AG10803 (cell line): Measurements from ENCODE around the gene VEZT.

ENCODE experiments used
- DNase-seq: peaks from one replicate; pipeline ENCODE4 v3.0.0; 2010; ENCODE audit warnings: low read depth
- H3K4me3 ChIP-seq: 2 replicates; pipeline ENCODE4 v1.5.1; 2011; ENCODE audit warnings: mild to moderate bottlenecking, low read length, control low read depth
- TF ChIP-seq, protein P1 (sequence below): conservative IDR thresholded peaks from 2 replicates; pipeline ENCODE4 v1.5.1; 2011; ENCODE audit warnings: mild to moderate bottlenecking, low read length, control low read depth, inconsistent platforms

VEZT gene

DNA sequence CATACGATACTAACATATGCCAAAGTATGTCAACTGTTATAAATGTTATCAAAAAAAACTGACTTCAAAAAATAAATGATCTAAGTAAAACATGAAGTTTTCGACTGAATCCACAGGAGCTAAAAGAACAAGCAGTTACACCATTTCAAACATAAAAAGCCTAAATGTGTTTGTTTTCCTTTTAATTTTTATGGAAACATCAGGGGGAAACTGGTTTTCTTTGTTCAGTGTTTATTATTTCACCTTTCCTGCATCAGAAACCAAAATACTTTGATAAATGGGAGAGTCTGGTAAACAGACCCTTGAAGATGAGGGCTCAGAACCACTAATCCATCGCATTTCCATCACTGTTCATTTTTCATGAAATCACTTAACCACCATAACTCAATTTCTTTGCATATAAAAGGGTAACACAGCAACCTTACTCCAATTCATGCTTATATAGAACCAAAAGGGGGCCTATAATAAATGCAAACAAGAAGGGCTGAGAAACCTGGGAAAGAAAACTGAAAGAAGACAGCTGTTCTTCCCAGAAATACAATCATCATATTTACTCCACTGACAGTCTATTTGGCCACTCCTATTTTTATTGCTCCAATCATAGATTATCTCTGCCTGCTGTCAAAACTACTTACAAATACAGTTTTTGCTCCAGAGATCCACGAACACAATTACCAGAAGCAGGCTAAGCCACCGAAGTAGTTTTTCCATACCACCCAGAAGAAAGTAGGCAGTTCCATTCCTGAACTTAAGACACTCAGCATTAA, 17.3 kb upstream of the VEZT start:
- no peak overlapping the region for H3K4me3 ChIP-seq
- no peak for DNase-seq
- TF ChIP-seq, protein P1, sequence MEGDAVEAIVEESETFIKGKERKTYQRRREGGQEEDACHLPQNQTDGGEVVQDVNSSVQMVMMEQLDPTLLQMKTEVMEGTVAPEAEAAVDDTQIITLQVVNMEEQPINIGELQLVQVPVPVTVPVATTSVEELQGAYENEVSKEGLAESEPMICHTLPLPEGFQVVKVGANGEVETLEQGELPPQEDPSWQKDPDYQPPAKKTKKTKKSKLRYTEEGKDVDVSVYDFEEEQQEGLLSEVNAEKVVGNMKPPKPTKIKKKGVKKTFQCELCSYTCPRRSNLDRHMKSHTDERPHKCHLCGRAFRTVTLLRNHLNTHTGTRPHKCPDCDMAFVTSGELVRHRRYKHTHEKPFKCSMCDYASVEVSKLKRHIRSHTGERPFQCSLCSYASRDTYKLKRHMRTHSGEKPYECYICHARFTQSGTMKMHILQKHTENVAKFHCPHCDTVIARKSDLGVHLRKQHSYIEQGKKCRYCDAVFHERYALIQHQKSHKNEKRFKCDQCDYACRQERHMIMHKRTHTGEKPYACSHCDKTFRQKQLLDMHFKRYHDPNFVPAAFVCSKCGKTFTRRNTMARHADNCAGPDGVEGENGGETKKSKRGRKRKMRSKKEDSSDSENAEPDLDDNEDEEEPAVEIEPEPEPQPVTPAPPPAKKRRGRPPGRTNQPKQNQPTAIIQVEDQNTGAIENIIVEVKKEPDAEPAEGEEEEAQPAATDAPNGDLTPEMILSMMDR, result no peak

GRCh38 chr12:95201056-95201670, 16.4 kb upstream of the VEZT start:
- peak; percentile 64 for DNase-seq
- no peak overlapping the region for H3K4me3 ChIP-seq
- TF ChIP-seq, protein P1, result no peak

DNA sequence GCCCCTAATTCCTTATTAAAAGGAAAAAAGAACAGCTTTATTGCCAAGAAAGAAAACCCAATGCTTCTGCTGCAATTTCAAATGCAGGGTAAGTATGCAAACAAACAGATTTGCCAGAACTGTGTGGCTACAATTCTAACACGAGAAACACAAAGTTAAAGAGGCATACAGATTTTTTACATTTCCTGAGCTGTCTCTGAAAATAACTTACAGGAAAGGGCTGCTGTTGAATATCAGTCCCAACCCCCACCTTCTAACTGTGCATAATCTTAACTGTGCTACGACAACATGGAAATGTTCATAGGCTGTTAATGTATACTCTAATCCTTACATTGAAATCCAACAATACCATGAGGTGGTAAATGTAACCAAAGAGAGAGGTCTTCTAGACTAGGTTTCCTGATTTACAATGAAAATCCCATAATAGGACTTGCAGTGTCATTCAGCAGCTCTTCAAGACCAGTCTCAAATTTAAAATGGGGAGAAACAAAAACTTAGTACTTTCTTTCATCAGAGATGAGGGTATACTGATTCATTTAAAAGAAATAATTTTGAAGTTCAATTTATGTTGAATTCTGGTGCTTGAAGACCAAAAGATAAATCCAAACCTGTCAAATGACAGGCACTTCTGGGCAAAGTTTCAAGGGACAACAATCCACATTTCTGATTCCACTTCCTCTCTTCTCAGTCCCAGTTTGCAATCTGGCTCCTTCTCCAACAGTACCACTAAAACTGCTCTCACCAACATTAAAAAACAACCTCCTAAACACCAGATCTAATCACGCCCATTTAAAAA, 14.7 kb upstream of the VEZT start:
- DNase-seq, result peak; percentile 66
- H3K4me3 ChIP-seq, result no peak overlapping the region
- TF ChIP-seq, protein P1, result no peak

GRCh38 chr12:95203487-95204030, 14.0 kb upstream of the VEZT start:
- TF ChIP-seq, protein P1, result no peak
- no peak overlapping the region for H3K4me3 ChIP-seq
- DNase-seq, result no peak

- DNase-seq, result peak; percentile 84
- TF ChIP-seq, protein P1, result no peak
- peak overlapping the region; percentile 14 for H3K4me3 ChIP-seq
Observed at GRCh38 chr12:95204141-95204866, 13.3 kb upstream of the VEZT start.

DNA sequence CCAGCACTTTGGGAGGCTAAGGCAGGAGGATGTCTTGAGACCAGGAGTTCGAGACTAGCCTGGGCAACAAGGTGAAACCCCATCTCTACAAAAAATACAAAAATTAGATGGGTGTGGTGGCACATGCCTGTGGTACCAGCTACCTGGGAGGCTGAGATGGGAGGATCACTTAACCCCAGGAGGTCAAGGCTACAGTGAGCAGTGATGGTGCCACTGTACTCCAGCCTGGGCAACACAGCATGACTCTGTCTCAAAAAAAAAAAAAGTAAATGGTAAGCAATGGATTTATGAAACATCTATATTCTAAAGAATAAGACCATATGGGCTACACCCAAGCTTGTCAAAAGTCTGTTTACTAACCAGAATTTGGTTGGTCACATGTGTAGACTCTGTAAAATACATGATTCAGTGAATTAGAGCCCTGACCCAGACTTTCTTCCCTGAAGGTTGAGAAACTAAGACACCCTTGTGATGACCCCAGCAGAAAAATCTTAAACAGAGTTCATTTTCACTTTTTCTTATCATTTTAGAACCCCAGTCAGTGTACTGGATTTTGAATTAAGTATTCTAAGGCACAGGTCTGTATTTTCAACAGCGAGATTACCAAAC, 12.5 kb upstream of the VEZT start:
- DNase-seq, result no peak
- TF ChIP-seq, protein P1, result no peak
- H3K4me3 ChIP-seq, result no peak overlapping the region
